Fibroblast of the aortic adventitia (primary cell): ENCODE measurements around the gene PKDREJ. TPM values are rescaled to one million over a fixed set of nuclear protein-coding genes. Genes with fewer than 3 reads are reported as not detected.

ENCODE experiments used
- DNase-seq: peaks from one replicate; pipeline ENCODE4 v3.0.0-alpha.2; 2010; ENCODE audit warnings: low read depth
- H3K4me3 ChIP-seq: 2 replicates; pipeline ENCODE4 v1.5.1; 2011; ENCODE audit warnings: low read depth, mild to moderate bottlenecking, control low read depth, low read length, moderate library complexity
- CTCF ChIP-seq: IDR thresholded peaks from 2 replicates; pipeline ENCODE4 v1.5.1; 2011; ENCODE audit warnings: mild to moderate bottlenecking, low read length, control low read depth, inconsistent platforms; ENCODE audit not compliant: insufficient read depth
- total RNA-seq: library from RNA; depleted of rRNA; stranded (reverse); fragments of >200 nt; gene quantifications from 2 replicates; pipeline ENCODE4 v1.2.3, GENCODE V29; 2012; ENCODE audit warnings: low replicate concordance

The PKDREJ gene
- total RNA-seq, 1 donor: 0.09 TPM

DNA sequence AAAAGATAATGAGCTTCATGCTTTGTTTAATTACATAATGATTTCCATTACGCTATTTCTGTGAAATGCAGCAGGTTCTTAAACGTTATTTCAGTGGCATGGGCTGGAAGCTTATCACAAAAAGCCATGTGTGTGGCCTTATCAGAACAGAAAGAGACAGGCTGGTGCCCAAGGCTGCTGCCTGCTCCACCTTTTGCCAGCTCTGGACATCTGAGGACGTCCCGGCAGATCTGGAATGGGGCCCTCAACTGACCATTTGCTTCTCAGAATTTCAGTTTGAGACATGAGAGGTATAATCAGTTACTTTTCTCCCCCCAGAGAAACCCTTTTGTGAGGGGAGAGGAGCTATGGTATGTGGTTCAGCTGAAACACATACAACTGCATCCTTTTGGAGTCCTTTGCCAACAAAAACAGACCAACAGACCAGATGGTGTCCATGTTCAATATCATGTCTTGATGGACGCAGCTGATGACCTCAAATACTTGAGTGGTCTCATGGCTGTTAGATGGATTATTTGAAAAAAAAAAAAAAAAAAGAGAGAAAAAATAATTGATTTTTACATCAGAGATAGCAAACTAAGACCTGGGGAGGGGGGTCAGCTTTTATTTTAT, 21.6 kb downstream of the PKDREJ start:
- DNase-seq: no peak
- H3K4me3 ChIP-seq: no peak overlapping the region
- no peak for TF ChIP-seq CTCF

GRCh38 chr22:46240907-46241306, 22.2 kb downstream of the PKDREJ start:
- no peak overlapping the region for H3K4me3 ChIP-seq
- no peak for DNase-seq
- no peak for TF ChIP-seq CTCF

GRCh38 chr22:46240506-46240905, 22.6 kb downstream of the PKDREJ start:
- DNase-seq: no peak
- no peak for TF ChIP-seq CTCF
- no peak overlapping the region for H3K4me3 ChIP-seq

DNA sequence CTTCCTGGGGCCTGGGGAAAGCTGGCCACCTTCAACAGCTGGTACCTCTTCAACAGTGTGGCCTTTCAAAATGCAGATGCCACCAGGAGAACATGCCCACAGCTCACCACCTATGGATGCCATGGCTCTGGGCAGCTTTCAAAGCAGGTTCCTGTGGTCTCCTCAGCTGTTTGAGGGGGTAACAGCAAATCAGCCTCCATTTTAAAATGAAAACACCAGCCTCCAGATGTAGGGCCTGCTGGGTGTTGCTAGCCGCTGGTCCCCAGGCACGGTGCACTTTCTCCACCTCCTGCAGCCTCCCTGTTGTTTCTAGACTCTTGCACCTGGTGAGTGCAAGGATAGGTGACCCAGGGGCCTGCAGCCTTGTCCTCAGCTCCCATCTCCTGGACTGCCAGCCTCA, 23.1 kb downstream of the PKDREJ start:
- H3K4me3 ChIP-seq: no peak overlapping the region
- no peak for DNase-seq
- no peak for TF ChIP-seq CTCF

GRCh38 chr22:46239261-46240048, 23.7 kb downstream of the PKDREJ start:
- TF ChIP-seq CTCF: no peak
- no peak for DNase-seq
- no peak overlapping the region for H3K4me3 ChIP-seq

GRCh38 chr22:46238541-46238940, 24.6 kb downstream of the PKDREJ start:
- H3K4me3 ChIP-seq: no peak overlapping the region
- no peak for DNase-seq
- no peak for TF ChIP-seq CTCF
